SH-SY5Y (cell line): Measurements from ENCODE around the gene OASL.

Experiments used
- GATA2 ChIP-seq: IDR thresholded peaks from 2 replicates; pipeline ENCODE4 v1.6.1; 2011; ENCODE audit warnings: mild to moderate bottlenecking, low read depth, low read length
- GATA3 ChIP-seq: IDR thresholded peaks from 2 replicates; pipeline ENCODE4 v1.6.1; 2011; ENCODE audit warnings: low read depth, mild to moderate bottlenecking, low read length, moderate library complexity

Gene OASL

GRCh38 chr12:121005346-121005815 is 33.7 kb downstream of the OASL start:
- TF ChIP-seq GATA2 (no peak), GATA3 (no peak)

GRCh38 chr12:121004253-121004815 is 34.7 kb downstream of the OASL start:
- TF ChIP-seq GATA3 (no peak), GATA2 (no peak)

GRCh38 chr12:121003650-121004049 is 35.4 kb downstream of the OASL start:
- TF ChIP-seq GATA3 (no peak), GATA2 (no peak)

- TF ChIP-seq GATA3 (no peak), GATA2 (no peak)
Measured at GRCh38 chr12:121001841-121002483, 37.1 kb downstream of the OASL start.

- TF ChIP-seq GATA3 (no peak), GATA2 (no peak)
Measured at GRCh38 chr12:121001060-121001459, 38.0 kb downstream of the OASL start.

- TF ChIP-seq GATA3: no peak
- no peak for TF ChIP-seq GATA2
Measured at GRCh38 chr12:121000530-121000929, 38.5 kb downstream of the OASL start.

- TF ChIP-seq GATA3: no peak
- no peak for TF ChIP-seq GATA2
Measured at GRCh38 chr12:120999191-121000120, 39.6 kb downstream of the OASL start.

- TF ChIP-seq GATA3 (no peak), GATA2 (no peak)
Measured at GRCh38 chr12:120998435-120998834, 40.6 kb downstream of the OASL start.

- TF ChIP-seq GATA2: no peak
- TF ChIP-seq GATA3: no peak
Measured at GRCh38 chr12:120997448-120997847, 41.6 kb downstream of the OASL start.

GRCh38 chr12:120996133-120996746 is 42.8 kb downstream of the OASL start:
- TF ChIP-seq GATA2 (no peak), GATA3 (no peak)

GRCh38 chr12:120994589-120995337 is 44.3 kb downstream of the OASL start:
- no peak for TF ChIP-seq GATA2
- no peak for TF ChIP-seq GATA3

- TF ChIP-seq GATA3 (no peak), GATA2 (no peak)
Measured at GRCh38 chr12:120994059-120994458, 45.0 kb downstream of the OASL start.

GRCh38 chr12:120993496-120993895 is 45.5 kb downstream of the OASL start:
- no peak for TF ChIP-seq GATA3
- TF ChIP-seq GATA2: no peak
